ENCODE data around the gene MUC3A. TPM values are rescaled to one million over a fixed set of nuclear protein-coding genes. Genes with fewer than 3 reads are reported as not detected.

Gene MUC3A
- total and polyA plus RNA-seq, 2 of the 8 experiments (the other 6 are each of a cell fraction or from before 2014, with no cell fraction given), result 15.4 to 43.9 TPM

DNA sequence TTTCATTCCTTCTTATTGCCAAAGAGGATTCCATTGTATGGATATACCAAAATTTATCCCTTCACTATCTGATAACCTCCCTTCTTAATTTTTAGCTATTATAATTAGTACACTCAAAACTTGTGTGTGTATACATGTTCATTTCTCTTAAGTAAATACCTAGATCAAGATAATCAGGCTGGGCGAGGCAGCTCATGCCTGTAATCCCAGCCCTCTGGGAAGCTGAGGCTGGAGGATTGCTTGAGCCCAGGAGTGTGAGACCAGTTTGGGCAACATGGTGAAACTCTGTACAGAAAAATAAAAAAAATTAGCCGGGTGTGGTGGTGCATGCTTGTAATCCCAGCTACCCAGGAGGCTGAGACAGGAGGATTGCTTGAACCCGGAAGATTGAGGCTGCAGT lies 37.9 kb upstream of the MUC3A start (continued):
- TF ChIP-seq PHF8 (conservative IDR thresholded peaks at IDR 0.05; ENCODE audit: low read depth, low read length), result no peak
- TF ChIP-seq BRCA1 (IDR thresholded peaks at IDR 0.05; ENCODE audit: low read depth, low read length), result no peak
- no peak for TF ChIP-seq CHD2 (IDR thresholded peaks at IDR 0.05; ENCODE audit: low read length)
- no peak for TF ChIP-seq SAP30 (IDR thresholded peaks at IDR 0.05; ENCODE audit: insufficient read depth, insufficient replicate concordance, low read length)
- TF ChIP-seq RXRA (IDR thresholded peaks at IDR 0.05; ENCODE audit: insufficient read depth, low read depth, low read length), result no peak

All from H1 (cell line).